T-cell (primary cell): ENCODE data around the gene GLRX. TPM values are rescaled to one million over a fixed set of nuclear protein-coding genes. Genes with fewer than 3 reads are reported as not detected.

Experiments
- ATAC-seq, 4 experiments: fragments of 200-7000 bp in 3 of 4; fragments of 150-1000 bp in 1 of 4; cut with Tn5 transposase; replicated peaks in 1 of 4; 1 replicate in 3 of 4; 2 replicates in 1 of 4; pipeline ENCODE4 v1.10.0; 2021; ENCODE audit warnings: moderate library complexity in 3 of 4, mild to moderate bottlenecking in 2 of 4, moderate number of reproducible peaks in 1 of 4
- CTCF ChIA-PET, 2 donors: fragments of 300-600 bp; sonication (Branson Sonifier 250); formaldehyde crosslinking; loops; one replicate each; lab custom pipeline; 2022; ENCODE audit warnings: antibody characterized with exemption in 2 of 2; lab: Charles Lee
- POLR2A ChIA-PET, 2 donors: fragments of 300-600 bp; sonication (Branson Sonifier 250); formaldehyde crosslinking; loops; one replicate each; lab custom pipeline; 2022; ENCODE audit warnings: antibody characterized with exemption in 2 of 2; lab: Charles Lee
- DNase-seq, 35 experiments: peaks; one replicate each; pipeline versions ENCODE4 v3.0.0 to v3.0.0-alpha.2; 2013 to 2023
- H3K27ac ChIP-seq: one replicate; pipeline ENCODE4 v1.5.1; 2013; ENCODE audit warnings: low read length
- H3K27me3 ChIP-seq, 2 experiments: replicated peaks in 1 of 2; 1 replicate in 1 of 2; 2 replicates in 1 of 2; pipeline versions ENCODE4 v1.6.1 to v1.7.0; 2013; ENCODE audit warnings: low read length in 1 of 2, mixed read lengths in 1 of 2; ENCODE audit not compliant: control insufficient read depth in 2 of 2, insufficient read depth in 2 of 2; ENCODE audit errors: extremely low read depth in 1 of 2
- H3K36me3 ChIP-seq, 2 donors: 1 replicate in 1 of 2; 2 replicates in 1 of 2; pipeline versions ENCODE4 v1.6.1 to v1.7.0; 2013; ENCODE audit warnings: low read length in 1 of 2; ENCODE audit not compliant: control insufficient read depth in 2 of 2, insufficient read depth in 1 of 2; ENCODE audit errors: extremely low read depth in 1 of 2
- H3K4me1 ChIP-seq, 2 experiments: 1 replicate in 1 of 2; 2 replicates in 1 of 2; pipeline versions ENCODE4 v1.6.1 to v1.7.0; 2013; ENCODE audit warnings: low read length in 2 of 2, mixed read lengths in 1 of 2; ENCODE audit not compliant: insufficient read depth in 2 of 2, control insufficient read depth in 1 of 2; ENCODE audit errors: extremely low read depth in 1 of 2
- H3K4me3 ChIP-seq, 2 donors: 1 replicate in 1 of 2; 2 replicates in 1 of 2; pipeline versions ENCODE4 v1.5.1 to v1.7.0; 2013; ENCODE audit warnings: mild to moderate bottlenecking in 2 of 2, low read length in 1 of 2, moderate library complexity in 1 of 2; ENCODE audit not compliant: control insufficient read depth in 1 of 2; ENCODE audit errors: extremely low read depth in 1 of 2
- H3K9me3 ChIP-seq: 2 replicates; pipeline ENCODE4 v1.7.0; 2013
- H3K27ac Mint-ChIP-seq, 2 donors: one replicate each; pipeline ENCODE4 v1.8.0; 2020 to 2021; ENCODE audit warnings: mild to moderate bottlenecking in 2 of 2, mixed read lengths in 2 of 2
- H3K27me3 Mint-ChIP-seq, 2 donors: one replicate each; pipeline ENCODE4 v1.8.0; 2021 to 2022; ENCODE audit warnings: mixed read lengths in 2 of 2
- H3K36me3 Mint-ChIP-seq: one replicate; pipeline ENCODE4 v1.8.0; 2021; ENCODE audit warnings: mixed read lengths
- H3K4me1 Mint-ChIP-seq, 3 donors: one replicate each; pipeline ENCODE4 v1.8.0; 2020 to 2022; ENCODE audit warnings: mixed read lengths in 3 of 3, mild to moderate bottlenecking in 1 of 3
- H3K4me3 Mint-ChIP-seq, 3 donors: one replicate each; pipeline ENCODE4 v1.8.0; 2020 to 2022; ENCODE audit warnings: mild to moderate bottlenecking in 3 of 3, mixed read lengths in 3 of 3, moderate library complexity in 3 of 3
- H3K9me3 Mint-ChIP-seq, 3 donors: one replicate each; pipeline ENCODE4 v1.8.0; 2020 to 2022; ENCODE audit warnings: mixed read lengths in 3 of 3
- WGBS: methylation state at CpG from one replicate; pipeline ENCODE4 v1.1.5; 2013; ENCODE audit warnings: missing lambda C conversion rate; ENCODE audit not compliant: insufficient coverage; 5-methylcytosine and 5-hydroxymethylcytosine counted together
- total RNA-seq, 35 experiments: library from RNA in 6 of 35; stranded (reverse) in 6 of 35; fragments of 120-200 nt in 1 of 35; gene quantifications; one replicate each; pipeline versions ENCODE4 v1.2.1 to v1.2.4 and lab custom pipeline; 2013 to 2026

GLRX gene
- total RNA-seq, 5 donors from 2014 or later (not counting 1 experiment from before 2014, with no cell fraction given): 27.6 to 73.3 (median 56.8) TPM

DNA sequence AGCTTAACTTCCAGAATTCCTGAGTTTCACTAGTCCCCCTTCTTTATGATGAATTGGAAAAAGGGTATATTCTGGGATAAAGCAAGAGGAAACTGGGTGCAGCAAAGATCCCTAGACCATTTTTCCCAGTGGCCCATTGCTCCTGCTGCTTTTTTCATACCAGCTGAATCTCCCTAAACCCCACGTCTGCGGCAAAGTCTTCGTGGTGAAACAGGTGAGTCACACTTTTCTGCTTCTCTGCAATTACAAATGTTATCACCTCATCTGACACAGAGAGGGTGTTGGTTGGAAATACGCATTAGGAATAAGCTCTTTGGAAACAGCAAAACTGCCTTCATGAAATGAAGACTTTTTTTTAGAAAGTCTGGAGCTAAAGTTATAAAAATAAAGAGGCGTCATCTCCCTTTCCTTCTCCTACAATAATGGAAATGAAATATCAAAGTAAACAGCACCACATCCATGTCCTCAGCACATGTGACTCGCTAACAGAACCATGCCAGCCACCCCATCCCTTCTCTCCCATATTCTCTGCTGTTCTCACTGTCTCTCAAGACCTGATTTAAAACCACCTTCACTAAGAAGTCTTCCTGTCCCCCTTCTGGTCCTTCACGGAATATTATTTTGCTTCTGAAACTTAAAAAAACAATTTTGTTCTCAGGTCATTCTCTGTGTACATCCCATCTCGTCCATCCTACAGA lies 39.5 kb upstream of the GLRX start:
- H3K9me3 ChIP-seq: no peaks in the 10 kb centered on the region
- 63% methylated on average over 3 of the region's 8 CpGs for WGBS
- Mint-ChIP-seq H3K9me3 (no peaks in the 10 kb centered on the region), H3K27me3 (peaks cover 9 to 15% of the 10 kb centered on the region in 2 donors), H3K36me3 (no peaks in the 10 kb centered on the region), H3K4me3 (peak overlapping the region in 1 of 3 donors; percentile 54), H3K4me1 (peaks cover 28 to 48% (median 43%) of the 10 kb centered on the region in 3 donors), H3K27ac (no peak overlapping the region)
- peaks cover 0 to 11% of the 10 kb centered on the region in 2 experiments for H3K27me3 ChIP-seq
- no peak for ATAC-seq
- ChIA-PET CTCF (interaction anchor here (0.5 to 5.4 kb wide), 5 partner anchors 10 to 477 kb away, joined by 3 to 42 read pairs (median 3); no protein-coding TSS in a partner anchor), POLR2A (interaction anchor here (0.6 to 0.7 kb wide), 3 partner anchors 74 to 152 kb away, joined by 3 to 4 read pairs (median 3); no protein-coding TSS in a partner anchor)
- DNase-seq: no peak
- no peak overlapping the region for H3K27ac ChIP-seq
- H3K36me3 ChIP-seq: no peaks in the 10 kb centered on the region
- H3K4me1 ChIP-seq: peaks cover 6 to 12% of the 10 kb centered on the region in 2 experiments
- no peak overlapping the region for H3K4me3 ChIP-seq

DNA sequence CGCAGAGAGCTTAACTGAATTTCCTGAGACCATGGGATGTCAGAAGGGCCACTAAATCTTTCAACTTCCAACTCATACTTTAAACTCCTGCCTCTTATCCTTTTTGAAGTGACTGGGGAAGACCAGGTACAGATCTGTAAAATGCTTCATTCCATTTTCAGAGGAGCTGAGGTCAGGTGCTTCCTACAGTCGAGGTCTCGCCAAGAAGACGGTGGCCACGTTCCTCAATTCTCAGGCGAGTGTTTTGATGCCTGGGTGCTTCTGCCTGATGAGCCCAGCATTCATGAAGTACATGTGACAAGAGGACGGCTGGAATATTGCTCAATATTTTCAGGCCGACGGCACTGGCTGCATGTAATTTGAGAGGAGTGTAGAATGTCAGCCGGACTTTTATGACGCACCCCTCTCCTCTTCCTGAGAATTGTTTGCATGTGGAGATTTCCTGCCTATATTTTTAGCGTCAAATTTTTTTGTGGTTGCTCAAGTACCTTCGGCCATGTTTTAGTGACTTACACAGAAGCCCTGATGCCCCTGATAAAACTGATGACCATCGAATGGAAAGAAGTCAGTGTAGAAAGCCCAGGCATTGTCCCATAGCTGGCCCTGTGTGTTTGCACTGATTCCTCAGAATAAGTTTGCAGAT lies 38.8 kb upstream of the GLRX start:
- H3K4me3 ChIP-seq: no peak overlapping the region
- Mint-ChIP-seq H3K4me1 (peaks cover 28 to 46% (median 41%) of the 10 kb centered on the region in 3 donors), H3K27ac (peak overlapping the region in 1 of 2 donors; percentile 53), H3K9me3 (no peaks in the 10 kb centered on the region), H3K36me3 (no peaks in the 10 kb centered on the region), H3K4me3 (peak overlapping the region in 1 of 3 donors; percentile 54), H3K27me3 (peaks cover 9 to 15% of the 10 kb centered on the region in 2 donors)
- H3K36me3 ChIP-seq: no peaks in the 10 kb centered on the region
- peaks cover 6 to 12% of the 10 kb centered on the region in 2 experiments for H3K4me1 ChIP-seq
- DNase-seq: peak in 2 of 35 experiments; percentile 10 to 27
- ATAC-seq: no peak
- ChIA-PET CTCF (interaction anchor here (0.7 to 5.4 kb wide), 3 partner anchors 15 to 475 kb away, joined by 3 to 42 read pairs (median 4); no protein-coding TSS in a partner anchor), POLR2A (interaction anchor here in 1 of 2 donors (0.6 kb wide), 1 partner anchor 75 kb away, joined by 3 read pairs; no protein-coding TSS in a partner anchor)
- 51% methylated on average over 12 of the region's 14 CpGs for WGBS
- peaks cover 0 to 11% of the 10 kb centered on the region in 2 experiments for H3K27me3 ChIP-seq
- no peak overlapping the region for H3K27ac ChIP-seq
- H3K9me3 ChIP-seq: no peaks in the 10 kb centered on the region

DNA sequence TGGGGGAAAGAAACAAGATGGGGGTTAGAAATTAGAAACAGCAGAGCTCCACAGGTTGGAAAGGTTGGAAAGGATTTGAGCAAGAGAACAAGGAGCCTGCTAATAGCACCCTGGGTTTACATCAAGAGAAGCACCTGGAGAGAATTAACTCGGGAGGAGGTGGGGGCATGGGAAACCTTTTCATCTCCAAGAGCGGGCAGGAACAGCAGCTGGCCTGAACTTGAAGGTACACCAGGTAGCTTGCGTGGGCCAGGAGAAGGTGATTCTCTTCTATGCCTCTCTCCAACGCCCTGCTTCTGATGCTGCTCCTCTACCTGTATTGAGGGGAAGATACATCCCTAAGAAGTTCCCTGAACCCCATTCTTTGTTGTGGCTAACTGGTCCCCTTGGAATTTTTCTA lies 37.1 kb upstream of the GLRX start:
- H3K27me3 Mint-ChIP-seq: peaks cover 9 to 15% of the 10 kb centered on the region in 2 donors
- no peak overlapping the region for H3K27ac ChIP-seq
- H3K27ac Mint-ChIP-seq: no peak overlapping the region
- no peak for ATAC-seq
- H3K36me3 Mint-ChIP-seq: no peaks in the 10 kb centered on the region
- DNase-seq: no peak
- peaks cover 28 to 46% (median 41%) of the 10 kb centered on the region in 3 donors for H3K4me1 Mint-ChIP-seq
- ChIA-PET CTCF (interaction anchor here (0.5 to 5.4 kb wide), 9 partner anchors 9 to 476 kb away, joined by 3 to 42 read pairs (median 3); partner anchors contain the start of gene ELL2 (in 1 of the 2)), POLR2A (no interaction called here)
- no peaks in the 10 kb centered on the region for H3K36me3 ChIP-seq
- H3K9me3 Mint-ChIP-seq: no peaks in the 10 kb centered on the region
- 100% methylated on average over 1 of the region's 4 CpGs for WGBS
- H3K4me3 ChIP-seq: no peak overlapping the region
- peaks cover 6 to 12% of the 10 kb centered on the region in 2 experiments for H3K4me1 ChIP-seq
- H3K27me3 ChIP-seq: peaks cover 0 to 11% of the 10 kb centered on the region in 2 experiments
- H3K4me3 Mint-ChIP-seq: peak overlapping the region in 1 of 3 donors; percentile 36
- no peaks in the 10 kb centered on the region for H3K9me3 ChIP-seq

DNA sequence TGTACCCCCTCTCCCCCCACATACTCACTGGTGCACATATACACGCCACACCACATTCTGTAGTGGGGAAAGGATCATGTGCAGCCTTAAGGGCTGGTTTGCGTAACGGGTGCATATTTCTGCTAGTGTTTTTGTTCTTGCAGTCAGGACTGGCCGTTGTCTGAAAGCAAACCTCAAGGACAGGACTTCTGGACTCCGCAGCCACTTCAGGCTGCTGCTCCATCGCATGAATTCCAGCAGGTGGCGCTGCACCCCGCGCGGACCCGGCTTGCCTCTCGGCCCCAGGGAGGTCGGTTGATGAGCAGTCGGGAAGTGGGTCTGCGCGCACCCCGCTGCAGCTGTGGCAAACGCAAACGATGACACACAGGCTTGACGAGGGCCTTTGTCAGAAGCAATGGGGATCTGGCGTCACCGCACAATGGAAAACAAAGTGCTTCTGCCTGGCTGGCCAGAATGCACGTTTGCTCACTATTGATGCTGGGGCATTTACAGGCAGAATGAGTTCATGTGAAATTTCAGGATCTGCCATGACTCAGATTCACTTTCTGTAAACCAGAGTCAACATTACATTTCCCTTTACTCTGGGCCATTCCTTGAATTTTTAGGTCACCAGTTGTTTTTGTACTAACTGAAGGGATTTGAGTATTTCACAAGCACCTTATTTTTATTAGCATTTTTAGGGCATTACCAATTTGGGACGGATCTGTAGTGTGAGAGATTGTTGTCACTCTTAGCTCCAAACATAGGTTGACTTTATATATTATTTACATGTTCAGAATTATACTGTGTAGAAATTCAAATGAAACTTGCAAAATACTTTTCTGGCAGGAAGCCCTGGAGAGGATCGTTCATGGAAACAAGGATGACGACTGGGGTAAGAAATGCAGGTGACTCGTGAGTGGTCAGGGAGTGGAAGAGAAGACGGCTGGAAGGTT lies 36.4 kb upstream of the GLRX start:
- Histone ChIP-seq H3K36me3 (no peaks in the 10 kb centered on the region), H3K27ac (no peak overlapping the region), H3K4me1 (peaks cover 6 to 12% of the 10 kb centered on the region in 2 experiments), H3K4me3 (peak overlapping the region; percentile 16 to 26), H3K9me3 (no peaks in the 10 kb centered on the region), H3K27me3 (peaks cover 0 to 11% of the 10 kb centered on the region in 2 experiments)
- WGBS: 17% methylated on average over 25 of the region's 28 CpGs
- H3K4me3 Mint-ChIP-seq: peak overlapping the region in 2 of 3 donors; percentile 36 to 59
- CTCF ChIA-PET: interaction anchor here (0.5 to 5.4 kb wide), 11 partner anchors 9 to 477 kb away, joined by 3 to 42 read pairs (median 3); no protein-coding TSS in a partner anchor
- ATAC-seq (peak; percentile 92 to 97 (median 94)), DNase-seq (peak; percentile 71 to 92 (median 86))
- no peaks in the 10 kb centered on the region for H3K9me3 Mint-ChIP-seq
- peaks cover 9 to 15% of the 10 kb centered on the region in 2 donors for H3K27me3 Mint-ChIP-seq
- no peaks in the 10 kb centered on the region for H3K36me3 Mint-ChIP-seq
- H3K27ac Mint-ChIP-seq: peak overlapping the region; percentile 60 to 64
- POLR2A ChIA-PET: no interaction called here
- H3K4me1 Mint-ChIP-seq: peaks cover 28 to 46% (median 41%) of the 10 kb centered on the region in 3 donors

DNA sequence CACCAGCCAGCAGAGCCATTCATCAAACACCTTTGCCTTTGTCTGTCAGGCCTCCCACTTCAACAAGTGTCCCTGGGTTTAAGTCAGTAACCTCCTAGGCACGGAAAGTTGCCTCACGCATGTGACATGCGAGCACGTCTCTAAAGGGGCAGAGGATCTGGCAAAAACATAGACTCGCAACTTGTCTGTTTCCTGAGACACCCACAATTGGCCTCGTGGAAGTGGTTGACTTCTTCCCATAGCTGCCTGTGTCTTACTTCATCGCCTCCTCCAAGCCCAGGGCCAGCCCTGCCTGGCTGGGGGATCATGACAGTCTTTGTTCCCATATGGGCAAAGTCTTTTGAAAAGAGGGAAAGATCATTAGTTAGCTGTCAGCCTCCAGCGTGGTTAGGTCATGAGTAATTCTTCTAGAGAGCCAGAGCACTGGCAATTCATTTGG lies 35.5 kb upstream of the GLRX start:
- Mint-ChIP-seq H3K27ac (no peak overlapping the region), H3K4me1 (peaks cover 28 to 43% (median 41%) of the 10 kb centered on the region in 3 donors), H3K27me3 (peaks cover 9 to 15% of the 10 kb centered on the region in 2 donors), H3K9me3 (no peaks in the 10 kb centered on the region), H3K36me3 (no peaks in the 10 kb centered on the region), H3K4me3 (no peak overlapping the region)
- DNase-seq (no peak), ATAC-seq (no peak)
- 80% methylated on average over 8 of the region's 8 CpGs for WGBS
- Histone ChIP-seq H3K27me3 (peaks cover 0 to 14% of the 10 kb centered on the region in 2 experiments), H3K4me3 (no peak overlapping the region), H3K4me1 (peaks cover 5 to 12% of the 10 kb centered on the region in 2 experiments), H3K27ac (no peak overlapping the region), H3K9me3 (no peaks in the 10 kb centered on the region), H3K36me3 (no peaks in the 10 kb centered on the region)
- ChIA-PET CTCF (interaction anchor here (0.8 to 5.4 kb wide), 10 partner anchors 10 to 482 kb away, joined by 3 to 42 read pairs (median 6); no protein-coding TSS in a partner anchor), POLR2A (no interaction called here)
